Naive thymus-derived CD8-positive, alpha-beta T cell (primary cell): ENCODE results near the gene HS3ST5. TPM values are rescaled to one million over a fixed set of nuclear protein-coding genes. Genes with fewer than 3 reads are reported as not detected.
"Not testable (repeated sequence)": the region's sequence is repeated elsewhere in the genome, so short reads cannot be mapped to it uniquely, and the experiment has no call there.

Experiments used
- ATAC-seq, 2 donors: fragments of 150-1000 bp; cut with Tn5 transposase in 1 of 2; sonication (Bioruptor Pico), chemical (Tn5 transposase) in 1 of 2; 1 replicate in 1 of 2; 2 replicates in 1 of 2; pipeline ENCODE4 v1.10.0; 2021; ENCODE audit warnings: mild to moderate bottlenecking in 2 of 2, moderate library complexity in 2 of 2
- POLR2A ChIA-PET: fragments of 350-600 bp; sonication (Branson Sonifier 250); formaldehyde crosslinking; loops from one replicate; lab custom pipeline; 2021; ENCODE audit warnings: antibody characterized with exemption; lab: Charles Lee
- DNase-seq, 10 donors: peaks; one replicate each; pipeline versions ENCODE4 v3.0.0 to v3.0.0-alpha.2; 2020 to 2022
- H3K27ac Mint-ChIP-seq, 10 donors: one replicate each; pipeline ENCODE4 v1.8.0; 2020 to 2022; ENCODE audit warnings: mild to moderate bottlenecking in 10 of 10, mixed read lengths in 10 of 10, moderate library complexity in 4 of 10, inconsistent platforms in 1 of 10
- H3K27me3 Mint-ChIP-seq, 5 donors: one replicate each; pipeline ENCODE4 v1.8.0; 2021 to 2022; ENCODE audit warnings: mixed read lengths in 5 of 5
- H3K36me3 Mint-ChIP-seq, 3 donors: one replicate each; pipeline ENCODE4 v1.8.0; 2020 to 2022; ENCODE audit warnings: mixed read lengths in 3 of 3, mild to moderate bottlenecking in 2 of 3, inconsistent platforms in 1 of 3
- H3K4me1 Mint-ChIP-seq, 4 donors: one replicate each; pipeline ENCODE4 v1.8.0; 2021 to 2022; ENCODE audit warnings: mixed read lengths in 4 of 4
- H3K4me3 Mint-ChIP-seq, 10 donors: one replicate each; pipeline ENCODE4 v1.8.0; 2020 to 2022; ENCODE audit warnings: mild to moderate bottlenecking in 10 of 10, mixed read lengths in 10 of 10, moderate library complexity in 6 of 10, inconsistent platforms in 1 of 10
- H3K9me3 Mint-ChIP-seq, 9 donors: one replicate each; pipeline ENCODE4 v1.8.0; 2020 to 2022; ENCODE audit warnings: mixed read lengths in 9 of 9, mild to moderate bottlenecking in 3 of 9, inconsistent platforms in 1 of 9, moderate library complexity in 1 of 9
- polyA plus RNA-seq, 3 donors: library from polyadenylated mRNA; unstranded; fragments of 300-500 nt; fragmentation: Illumina TruSeq; gene quantifications; one replicate each; pipeline ENCODE4 v1.2.3, GENCODE V29; 2021
- total RNA-seq, 8 experiments: library from RNA in 2 of 8; stranded (reverse) in 2 of 8; gene quantifications; one replicate each; pipeline ENCODE4 v1.2.3 and lab custom pipeline; 2021 to 2026

The HS3ST5 gene
- total and polyA plus RNA-seq, 5 experiments from 2014 or later: not detected

- Mint-ChIP-seq H3K9me3 (peaks cover 0 to 6% (median 0%) of the 10 kb centered on the region in 9 donors), H3K27ac (no peak overlapping the region), H3K36me3 (no peaks in the 10 kb centered on the region), H3K27me3 (peaks cover 0 to 4% (median 0%) of the 10 kb centered on the region in 5 donors), H3K4me3 (no peak overlapping the region), H3K4me1 (no peaks in the 10 kb centered on the region)
- ATAC-seq (no peak), DNase-seq (no peak)
- POLR2A ChIA-PET: no interaction called here
Observed at GRCh38 chr6:114315831-114316595, 26.8 kb downstream of the HS3ST5 start.

DNA sequence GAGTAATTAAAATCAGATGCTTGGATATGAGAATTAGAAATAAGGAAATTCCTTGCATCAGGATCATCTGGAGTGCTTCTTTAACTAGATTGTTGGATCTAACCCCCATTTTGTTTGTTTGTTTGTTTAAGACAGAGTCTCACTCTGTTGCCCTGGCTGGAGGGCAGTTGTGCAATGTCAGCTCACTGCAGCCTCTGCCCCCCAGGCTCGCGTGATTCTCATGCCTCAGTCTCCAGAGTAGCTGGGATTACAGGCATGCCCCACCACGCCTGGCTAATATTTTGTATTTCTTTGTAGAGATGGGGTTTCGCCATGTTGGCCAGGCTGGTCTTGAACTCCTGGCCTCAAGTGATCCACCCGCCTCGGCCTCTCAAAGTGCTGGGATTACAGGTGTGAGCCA, 29.0 kb downstream of the HS3ST5 start:
- H3K4me1 Mint-ChIP-seq, H3K27ac Mint-ChIP-seq, H3K4me3 Mint-ChIP-seq, POLR2A ChIA-PET, ATAC-seq, H3K27me3 Mint-ChIP-seq, H3K36me3 Mint-ChIP-seq, DNase-seq, H3K9me3 Mint-ChIP-seq: not testable (repeated sequence)

DNA sequence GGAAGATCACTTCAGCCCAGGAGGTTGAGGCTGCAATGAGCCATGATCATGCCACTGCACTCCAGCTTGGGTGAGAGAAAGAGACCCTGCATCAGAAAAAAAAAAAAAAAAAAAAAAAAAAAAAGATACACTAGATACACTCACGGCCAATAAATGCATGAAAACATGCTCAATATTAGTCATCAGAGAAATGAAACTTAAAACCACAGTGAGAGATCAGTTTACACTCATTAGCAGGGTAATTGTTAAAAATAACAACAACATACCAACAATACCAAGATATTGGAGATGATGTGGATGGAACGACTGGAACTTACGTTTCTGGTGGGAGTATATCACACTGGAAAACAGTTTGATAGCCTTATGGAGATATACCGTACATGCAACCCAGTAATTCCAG, 29.9 kb downstream of the HS3ST5 start:
- Mint-ChIP-seq H3K9me3 (peaks cover 0 to 6% (median 0%) of the 10 kb centered on the region in 9 donors), H3K27me3 (no peaks in the 10 kb centered on the region), H3K4me1 (no peaks in the 10 kb centered on the region), H3K4me3 (no peak overlapping the region), H3K36me3 (no peaks in the 10 kb centered on the region), H3K27ac (no peak overlapping the region)
- no peak for ATAC-seq
- POLR2A ChIA-PET: no interaction called here
- no peak for DNase-seq

DNA sequence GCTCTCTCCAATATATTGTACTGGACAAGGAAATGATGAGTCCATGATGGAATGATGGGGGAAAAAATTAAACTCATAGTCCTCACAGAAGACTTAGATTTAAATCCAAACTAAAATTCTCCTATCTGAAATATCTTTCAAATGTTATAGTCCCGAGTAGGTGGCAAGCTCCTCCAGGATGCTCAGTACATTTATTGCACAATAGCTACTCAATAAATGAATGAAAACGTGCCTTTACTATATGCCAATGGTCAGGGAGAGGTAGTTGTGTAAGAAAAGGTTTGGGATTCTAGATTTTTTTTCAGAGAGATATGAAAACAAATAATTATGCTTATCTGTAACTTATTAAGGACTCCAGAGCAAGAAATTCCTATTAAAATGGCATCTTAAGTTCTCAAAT, 32.8 kb downstream of the HS3ST5 start:
- peaks cover 0 to 6% (median 0%) of the 10 kb centered on the region in 9 donors for H3K9me3 Mint-ChIP-seq
- POLR2A ChIA-PET: no interaction called here
- no peaks in the 10 kb centered on the region for H3K4me1 Mint-ChIP-seq
- H3K27me3 Mint-ChIP-seq: peaks cover 0 to 2% (median 0%) of the 10 kb centered on the region in 5 donors
- H3K36me3 Mint-ChIP-seq: no peaks in the 10 kb centered on the region
- ATAC-seq: no peak
- H3K27ac Mint-ChIP-seq: no peak overlapping the region
- H3K4me3 Mint-ChIP-seq: no peak overlapping the region
- DNase-seq: no peak

DNA sequence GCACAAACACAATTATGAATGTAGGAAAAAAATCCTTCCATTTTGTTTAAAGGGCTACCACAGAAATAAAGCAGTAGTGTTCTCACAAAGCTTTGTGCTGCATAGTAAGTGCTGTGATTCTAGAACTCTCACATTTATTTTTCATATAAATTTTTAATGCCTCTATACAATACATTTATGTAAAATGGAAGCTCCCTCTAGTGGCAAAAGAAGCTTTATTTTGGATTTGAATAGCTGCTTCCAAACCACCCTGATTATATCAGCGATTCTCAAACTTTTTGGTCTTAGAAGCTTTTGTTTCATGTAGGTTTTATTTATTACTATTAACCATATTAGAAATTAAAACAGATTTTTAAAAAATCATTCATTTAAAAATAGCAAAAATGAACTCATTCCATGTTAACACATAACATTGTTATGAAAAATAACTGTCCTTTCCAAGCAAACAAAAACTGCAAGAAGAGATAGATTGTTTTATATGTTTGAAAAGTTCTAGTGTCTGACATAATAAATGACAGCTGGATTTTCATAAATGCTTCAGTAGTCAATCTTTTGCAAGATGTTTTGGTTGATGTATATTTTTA, 38.4 kb downstream of the HS3ST5 start:
- Mint-ChIP-seq H3K27ac (no peak overlapping the region), H3K27me3 (peaks cover 0 to 2% (median 0%) of the 10 kb centered on the region in 5 donors), H3K36me3 (peaks cover 0 to 1% (median 0%) of the 10 kb centered on the region in 3 donors), H3K4me3 (no peak overlapping the region), H3K4me1 (no peaks in the 10 kb centered on the region), H3K9me3 (peaks cover 0 to 5% (median 2%) of the 10 kb centered on the region in 9 donors)
- no peak for DNase-seq
- ATAC-seq: no peak
- POLR2A ChIA-PET: no interaction called here

- Mint-ChIP-seq H3K27me3 (peaks cover 0 to 2% (median 0%) of the 10 kb centered on the region in 5 donors), H3K36me3 (peaks cover 0 to 3% (median 0%) of the 10 kb centered on the region in 3 donors), H3K9me3 (peaks cover 0 to 11% (median 7%) of the 10 kb centered on the region in 9 donors), H3K4me3 (no peak overlapping the region), H3K4me1 (no peaks in the 10 kb centered on the region), H3K27ac (no peak overlapping the region)
- POLR2A ChIA-PET: no interaction called here
- DNase-seq (no peak), ATAC-seq (no peak)
Observed at GRCh38 chr6:114301596-114302219, 41.1 kb downstream of the HS3ST5 start.

DNA sequence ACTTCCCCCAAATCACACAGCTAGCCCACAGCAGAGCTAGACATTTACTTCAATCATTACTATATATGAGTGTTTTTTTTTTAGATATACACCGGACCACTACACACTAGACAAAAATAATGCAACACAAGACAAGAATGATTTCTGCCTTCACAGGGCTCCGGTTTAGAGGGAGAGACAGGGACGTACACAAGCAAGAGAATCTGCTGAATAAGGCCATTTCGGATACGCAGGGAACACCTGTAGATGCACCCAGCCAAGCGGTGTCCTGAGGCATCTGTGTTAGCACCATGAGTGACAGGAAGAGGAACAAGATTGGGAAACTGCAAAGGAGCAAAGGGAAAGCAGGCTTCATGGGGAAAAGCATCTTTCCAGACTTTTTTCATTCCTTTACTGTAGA, 45.7 kb downstream of the HS3ST5 start:
- DNase-seq: no peak
- Mint-ChIP-seq H3K27me3 (no peaks in the 10 kb centered on the region), H3K9me3 (peaks cover 0 to 11% (median 8%) of the 10 kb centered on the region in 9 donors), H3K4me1 (no peaks in the 10 kb centered on the region), H3K27ac (no peak overlapping the region), H3K36me3 (peaks cover 0 to 3% (median 0%) of the 10 kb centered on the region in 3 donors), H3K4me3 (no peak overlapping the region)
- ATAC-seq: no peak
- POLR2A ChIA-PET: no interaction called here

DNA sequence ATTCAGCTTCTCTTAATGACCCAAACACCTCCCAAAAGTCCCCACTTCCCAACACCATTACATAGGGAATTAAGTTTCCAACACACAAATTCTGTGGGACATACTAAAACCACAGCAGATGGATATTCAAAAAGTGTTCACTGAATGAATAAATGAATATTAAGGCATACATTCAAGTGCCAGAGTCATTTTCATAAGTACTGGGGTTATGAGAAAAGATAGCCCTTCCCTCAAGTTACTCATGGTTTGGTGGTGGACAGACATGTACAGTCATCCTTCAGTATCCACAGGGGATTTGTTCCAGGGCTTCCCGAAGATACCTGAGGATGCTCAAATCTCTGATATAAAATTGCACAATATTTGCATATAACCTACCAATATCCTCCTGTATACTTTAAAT, 50.4 kb downstream of the HS3ST5 start:
- ATAC-seq: no peak
- H3K4me3 Mint-ChIP-seq: no peak overlapping the region
- no peak overlapping the region for H3K27ac Mint-ChIP-seq
- no peak for DNase-seq
- POLR2A ChIA-PET: no interaction called here
- H3K4me1 Mint-ChIP-seq: no peaks in the 10 kb centered on the region
- no peaks in the 10 kb centered on the region for H3K27me3 Mint-ChIP-seq
- H3K36me3 Mint-ChIP-seq: no peaks in the 10 kb centered on the region
- peaks cover 0 to 2% (median 0%) of the 10 kb centered on the region in 9 donors for H3K9me3 Mint-ChIP-seq

GRCh38 chr6:114291428-114291827, 51.4 kb downstream of the HS3ST5 start:
- DNase-seq (no peak), ATAC-seq (no peak)
- Mint-ChIP-seq H3K36me3 (no peaks in the 10 kb centered on the region), H3K4me1 (no peaks in the 10 kb centered on the region), H3K4me3 (no peak overlapping the region), H3K27ac (no peak overlapping the region), H3K9me3 (no peaks in the 10 kb centered on the region), H3K27me3 (no peaks in the 10 kb centered on the region)
- POLR2A ChIA-PET: no interaction called here

DNA sequence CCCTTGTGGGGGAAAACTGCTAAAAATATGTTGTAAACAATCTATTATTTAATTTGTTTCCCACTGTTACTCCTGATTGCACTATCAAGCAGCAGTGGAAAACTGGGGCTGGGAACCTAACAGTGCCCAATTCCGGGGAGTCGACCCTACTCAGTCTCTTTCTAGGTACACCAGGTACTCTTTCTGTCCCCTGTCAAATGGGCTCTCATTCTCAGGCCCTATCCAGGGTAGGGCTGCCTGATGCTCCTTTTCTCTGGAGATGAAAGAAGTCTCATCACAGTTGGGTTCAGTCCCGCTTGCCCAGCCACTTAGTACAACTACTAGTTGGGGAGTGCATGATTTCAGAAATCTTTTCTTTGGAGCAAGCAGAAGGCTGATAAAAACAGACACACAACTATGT, 52.0 kb downstream of the HS3ST5 start:
- no peak overlapping the region for H3K27ac Mint-ChIP-seq
- H3K36me3 Mint-ChIP-seq: no peaks in the 10 kb centered on the region
- POLR2A ChIA-PET: no interaction called here

DNA sequence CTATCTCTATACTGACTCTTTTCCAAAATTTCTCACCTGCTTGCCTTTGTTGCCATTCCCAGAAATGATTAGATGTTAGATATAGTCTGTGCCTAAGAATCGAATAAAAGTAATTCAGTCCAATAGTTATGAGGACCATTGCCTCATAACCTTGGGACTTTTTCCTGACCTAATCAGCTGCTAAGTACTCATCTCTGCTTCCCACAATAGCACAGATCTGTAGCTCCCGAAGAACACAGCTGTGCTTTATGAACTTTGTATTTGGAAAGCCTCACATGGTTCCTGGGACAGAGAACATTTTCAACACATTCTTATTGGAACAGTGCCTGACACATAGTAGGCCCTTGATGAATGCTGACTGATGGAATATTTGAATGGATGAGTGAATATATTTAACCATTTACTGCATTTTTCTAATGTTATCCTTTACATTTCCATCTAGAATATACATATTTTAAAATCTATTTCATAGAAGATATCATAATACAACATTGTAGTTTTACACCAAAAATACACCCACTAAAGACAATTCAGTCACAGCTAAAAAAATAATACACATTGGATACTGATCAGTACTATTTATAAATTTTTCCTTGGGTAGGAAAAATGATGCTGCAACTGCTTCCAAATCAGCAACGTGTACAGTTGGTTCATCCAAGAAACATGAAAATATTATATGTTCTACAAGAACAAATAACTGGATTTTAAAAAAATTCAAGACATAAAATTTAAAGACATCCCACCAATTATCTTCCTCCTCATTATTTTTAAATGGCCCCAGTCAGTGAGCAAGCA, 53.9 kb downstream of the HS3ST5 start:
- ATAC-seq (no peak), DNase-seq (no peak)
- Mint-ChIP-seq H3K4me1 (no peaks in the 10 kb centered on the region), H3K4me3 (no peak overlapping the region), H3K27me3 (no peaks in the 10 kb centered on the region), H3K9me3 (no peaks in the 10 kb centered on the region), H3K36me3 (no peaks in the 10 kb centered on the region), H3K27ac (no peak overlapping the region)
- POLR2A ChIA-PET: no interaction called here

More for the DNA sequence above, 52.0 kb downstream of the HS3ST5 start:
- ATAC-seq: no peak
- no peaks in the 10 kb centered on the region for H3K4me1 Mint-ChIP-seq
- no peak for DNase-seq
- H3K4me3 Mint-ChIP-seq: no peak overlapping the region
- H3K9me3 Mint-ChIP-seq: no peaks in the 10 kb centered on the region
- H3K27me3 Mint-ChIP-seq: no peaks in the 10 kb centered on the region

- DNase-seq (no peak), ATAC-seq (no peak)
- no peaks in the 10 kb centered on the region for H3K36me3 Mint-ChIP-seq
- H3K4me1 Mint-ChIP-seq: no peaks in the 10 kb centered on the region
- POLR2A ChIA-PET: no interaction called here
- H3K27ac Mint-ChIP-seq: no peak overlapping the region
- peaks cover 0 to 3% (median 0%) of the 10 kb centered on the region in 5 donors for H3K27me3 Mint-ChIP-seq
- H3K9me3 Mint-ChIP-seq: no peaks in the 10 kb centered on the region
- no peak overlapping the region for H3K4me3 Mint-ChIP-seq
Observed at GRCh38 chr6:114287461-114287860, 55.4 kb downstream of the HS3ST5 start.

- ATAC-seq: no peak
- Mint-ChIP-seq H3K4me3 (no peak overlapping the region), H3K27ac (no peak overlapping the region), H3K36me3 (no peaks in the 10 kb centered on the region), H3K27me3 (peaks cover 0 to 8% (median 4%) of the 10 kb centered on the region in 5 donors), H3K9me3 (no peaks in the 10 kb centered on the region), H3K4me1 (no peaks in the 10 kb centered on the region)
- DNase-seq: no peak
- POLR2A ChIA-PET: no interaction called here
Observed at GRCh38 chr6:114286211-114286610, 56.6 kb downstream of the HS3ST5 start.
